ENCODE data around the gene PLEKHM2.

Gene PLEKHM2

DNA sequence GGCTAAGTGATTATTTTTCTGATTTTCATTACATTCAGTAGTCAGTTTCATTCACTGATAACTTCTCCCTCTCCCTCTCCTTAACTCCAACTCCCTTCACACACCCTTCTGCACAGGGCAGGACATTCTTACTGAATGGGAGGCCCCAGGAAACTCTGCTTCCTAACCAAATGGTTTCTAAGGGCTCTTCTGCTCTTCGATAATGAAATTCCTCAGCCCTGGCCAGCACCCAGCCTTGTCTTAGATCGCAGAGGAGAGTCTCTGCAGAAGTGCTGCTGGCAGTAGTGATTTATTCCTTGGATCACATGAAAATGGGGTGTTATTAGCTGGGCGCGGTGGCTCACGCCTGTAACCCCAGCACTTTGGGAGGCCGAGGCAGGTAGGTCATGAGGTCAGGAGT lies 16.4 kb downstream of the PLEKHM2 start:
- Mint-ChIP-seq H3K9me3 (no peaks in the 10 kb centered on the region), H3K36me3 (ENCODE audit: low read depth) (peaks cover 24% of the 10 kb centered on the region), H3K27me3 (ENCODE audit: low read depth, poor library complexity) (no peaks in the 10 kb centered on the region), H3K4me3 (no peak overlapping the region), H3K4me1 (peaks cover 33% of the 10 kb centered on the region), H3K27ac (peak overlapping the region; percentile 43)
- DNase-seq, result no peak
- TF ChIP-seq, protein P1, sequence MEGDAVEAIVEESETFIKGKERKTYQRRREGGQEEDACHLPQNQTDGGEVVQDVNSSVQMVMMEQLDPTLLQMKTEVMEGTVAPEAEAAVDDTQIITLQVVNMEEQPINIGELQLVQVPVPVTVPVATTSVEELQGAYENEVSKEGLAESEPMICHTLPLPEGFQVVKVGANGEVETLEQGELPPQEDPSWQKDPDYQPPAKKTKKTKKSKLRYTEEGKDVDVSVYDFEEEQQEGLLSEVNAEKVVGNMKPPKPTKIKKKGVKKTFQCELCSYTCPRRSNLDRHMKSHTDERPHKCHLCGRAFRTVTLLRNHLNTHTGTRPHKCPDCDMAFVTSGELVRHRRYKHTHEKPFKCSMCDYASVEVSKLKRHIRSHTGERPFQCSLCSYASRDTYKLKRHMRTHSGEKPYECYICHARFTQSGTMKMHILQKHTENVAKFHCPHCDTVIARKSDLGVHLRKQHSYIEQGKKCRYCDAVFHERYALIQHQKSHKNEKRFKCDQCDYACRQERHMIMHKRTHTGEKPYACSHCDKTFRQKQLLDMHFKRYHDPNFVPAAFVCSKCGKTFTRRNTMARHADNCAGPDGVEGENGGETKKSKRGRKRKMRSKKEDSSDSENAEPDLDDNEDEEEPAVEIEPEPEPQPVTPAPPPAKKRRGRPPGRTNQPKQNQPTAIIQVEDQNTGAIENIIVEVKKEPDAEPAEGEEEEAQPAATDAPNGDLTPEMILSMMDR (IDR thresholded peaks at IDR 0.05), result no peak

DNA sequence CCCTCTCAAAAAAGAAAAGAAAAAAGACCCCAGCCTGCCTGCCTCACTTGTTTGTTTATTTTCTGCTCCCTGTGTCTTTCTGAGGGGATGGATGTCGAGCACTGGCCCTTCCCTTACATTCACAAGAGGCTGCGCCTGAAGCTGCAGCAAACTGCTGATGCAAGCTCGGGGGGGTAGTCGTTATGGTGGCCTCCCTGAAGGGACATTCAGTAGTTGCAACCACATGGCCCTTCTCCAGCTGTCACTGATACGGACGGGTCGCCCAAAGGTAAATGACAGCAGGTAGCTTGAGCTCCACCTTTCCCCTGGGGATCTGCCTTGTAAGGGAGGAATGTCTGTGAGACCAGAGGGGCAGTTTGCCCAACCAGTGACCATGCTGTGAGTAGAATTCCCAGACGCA lies 17.7 kb downstream of the PLEKHM2 start:
- Mint-ChIP-seq H3K36me3 (ENCODE audit: low read depth) (peaks cover 36% of the 10 kb centered on the region), H3K9me3 (no peaks in the 10 kb centered on the region), H3K27me3 (ENCODE audit: low read depth, poor library complexity) (no peaks in the 10 kb centered on the region), H3K27ac (peak overlapping the region; percentile 69), H3K4me1 (peaks cover 36% of the 10 kb centered on the region), H3K4me3 (no peak overlapping the region)
- no peak for DNase-seq
- TF ChIP-seq, protein P1 (IDR thresholded peaks at IDR 0.05), result no peak

DNA sequence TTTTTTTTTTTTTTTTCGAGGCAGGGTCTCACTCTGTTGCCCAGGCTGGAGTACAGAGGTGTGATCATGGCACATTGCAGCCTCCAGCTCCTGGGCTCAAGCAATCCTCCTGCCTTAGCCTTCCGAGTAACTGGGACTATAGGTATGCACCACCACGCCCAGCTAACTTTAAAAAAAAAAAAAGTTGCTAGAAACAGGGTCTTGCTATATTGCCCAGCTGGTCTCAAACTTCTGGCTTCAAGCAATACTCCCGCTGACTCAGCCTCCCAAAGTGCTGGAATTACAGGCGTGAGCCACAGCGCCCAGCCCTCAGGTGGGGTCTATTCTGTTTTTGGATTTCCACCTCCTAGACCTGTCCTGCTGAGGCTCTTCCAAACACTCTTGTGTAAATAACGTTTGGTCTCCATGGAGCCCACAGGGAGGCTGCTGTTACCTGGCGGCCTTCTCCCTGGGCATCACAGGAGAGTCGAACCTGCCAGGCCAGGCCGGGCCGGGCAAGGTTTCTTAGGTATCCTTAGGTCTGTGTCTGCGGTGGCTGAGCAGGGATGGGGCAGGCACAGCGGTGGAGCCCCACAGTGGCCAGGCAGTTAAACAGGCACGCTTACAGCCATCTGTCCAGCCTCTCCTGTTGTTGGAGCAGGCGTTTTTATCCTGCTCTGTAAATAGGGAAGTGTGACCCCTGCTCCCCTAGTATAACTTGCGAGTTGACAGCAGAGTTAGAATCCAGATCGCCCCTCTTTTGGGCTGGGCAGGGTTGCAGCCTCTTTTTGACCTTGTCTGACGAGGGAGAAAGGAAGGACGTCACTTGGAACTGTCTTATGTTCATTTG lies 18.8 kb downstream of the PLEKHM2 start:
- Mint-ChIP-seq H3K27me3 (ENCODE audit: low read depth, poor library complexity) (no peaks in the 10 kb centered on the region), H3K9me3 (no peaks in the 10 kb centered on the region), H3K4me3 (no peak overlapping the region), H3K27ac (peak overlapping the region; percentile 76), H3K36me3 (ENCODE audit: low read depth) (peaks cover 38% of the 10 kb centered on the region), H3K4me1 (peaks cover 33% of the 10 kb centered on the region)
- no peak for DNase-seq
- TF ChIP-seq, protein P1 (IDR thresholded peaks at IDR 0.05), result no peak

DNA sequence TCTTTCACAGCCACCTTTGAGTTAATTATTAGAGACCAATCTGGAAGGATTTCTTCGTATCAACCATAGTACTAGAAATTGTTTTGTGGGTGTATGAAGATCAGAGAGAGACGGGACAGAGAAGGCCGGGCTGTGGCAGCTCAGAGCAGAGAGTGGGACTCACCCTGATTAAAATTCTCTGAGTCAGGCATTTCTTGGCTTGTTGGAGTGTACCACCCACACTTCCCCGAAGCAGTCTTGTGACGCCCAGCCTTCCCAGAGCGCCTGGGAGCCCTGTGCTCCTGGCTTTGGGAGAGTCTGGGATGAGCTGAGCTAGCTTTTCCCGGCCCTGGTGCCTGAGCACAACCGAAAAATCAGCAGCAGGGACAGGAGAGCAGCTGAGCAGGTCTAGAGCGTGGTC lies 19.4 kb downstream of the PLEKHM2 start:
- Mint-ChIP-seq H3K4me1 (peaks cover 33% of the 10 kb centered on the region), H3K36me3 (ENCODE audit: low read depth) (peaks cover 37% of the 10 kb centered on the region), H3K27me3 (ENCODE audit: low read depth, poor library complexity) (no peaks in the 10 kb centered on the region), H3K27ac (peak overlapping the region; percentile 76), H3K9me3 (no peaks in the 10 kb centered on the region), H3K4me3 (no peak overlapping the region)
- DNase-seq, result no peak
- TF ChIP-seq, protein P1 (IDR thresholded peaks at IDR 0.05), result no peak

DNA sequence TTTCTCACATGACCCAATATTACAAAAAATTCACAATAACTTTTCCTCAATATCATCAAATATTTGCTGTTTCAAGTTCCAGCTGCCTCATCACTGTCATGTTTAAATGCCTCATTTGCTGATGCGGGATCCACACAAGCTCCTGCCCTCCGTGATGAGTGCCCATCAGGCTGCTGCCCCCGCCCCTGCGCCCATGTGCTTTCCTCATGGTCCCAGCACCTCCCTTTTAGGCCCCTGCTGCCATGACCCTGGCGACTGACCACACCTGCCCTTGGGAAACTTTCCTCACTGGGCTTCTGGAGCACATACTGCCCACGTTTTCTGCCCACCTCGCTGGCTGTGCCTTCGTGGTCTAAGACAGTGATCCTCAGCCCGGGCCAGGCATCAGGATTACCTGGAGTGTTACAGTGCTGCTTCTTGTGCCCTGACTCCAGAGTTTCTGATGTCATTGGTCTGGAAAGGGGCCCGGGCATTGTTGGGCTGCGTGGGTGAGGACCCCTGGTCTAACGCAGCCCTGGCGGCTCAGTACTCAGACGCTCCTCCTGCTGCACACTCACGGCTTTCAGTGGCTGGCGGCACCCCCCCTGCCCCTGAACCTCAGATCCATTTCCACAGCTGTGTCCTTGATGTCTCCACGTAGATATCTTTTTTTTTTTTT lies 20.5 kb downstream of the PLEKHM2 start:
- Mint-ChIP-seq H3K36me3 (ENCODE audit: low read depth) (peaks cover 28% of the 10 kb centered on the region), H3K4me3 (no peak overlapping the region), H3K9me3 (no peaks in the 10 kb centered on the region), H3K27me3 (ENCODE audit: low read depth, poor library complexity) (no peaks in the 10 kb centered on the region), H3K4me1 (peaks cover 33% of the 10 kb centered on the region), H3K27ac (peak overlapping the region; percentile 84)
- DNase-seq, result no peak
- TF ChIP-seq, protein P1 (IDR thresholded peaks at IDR 0.05), result no peak
